HuH-7.5 (cell line): ENCODE results near the gene ECE1.
A peak's percentile ranks its signal among the peaks of the same experiment; 100 is the strongest.
"Not testable (repeated sequence)": the region's sequence is repeated elsewhere in the genome, so short reads cannot be mapped to it uniquely, and the experiment has no call there.

ENCODE experiments used
- DNase-seq: peaks from one replicate; pipeline ENCODE4 v3.0.0; 2011; ENCODE audit warnings: low spot score

ECE1 gene

GRCh38 chr1:21220815-21221214, 69.4 kb downstream of the ECE1 start:
- no peak for DNase-seq

DNA sequence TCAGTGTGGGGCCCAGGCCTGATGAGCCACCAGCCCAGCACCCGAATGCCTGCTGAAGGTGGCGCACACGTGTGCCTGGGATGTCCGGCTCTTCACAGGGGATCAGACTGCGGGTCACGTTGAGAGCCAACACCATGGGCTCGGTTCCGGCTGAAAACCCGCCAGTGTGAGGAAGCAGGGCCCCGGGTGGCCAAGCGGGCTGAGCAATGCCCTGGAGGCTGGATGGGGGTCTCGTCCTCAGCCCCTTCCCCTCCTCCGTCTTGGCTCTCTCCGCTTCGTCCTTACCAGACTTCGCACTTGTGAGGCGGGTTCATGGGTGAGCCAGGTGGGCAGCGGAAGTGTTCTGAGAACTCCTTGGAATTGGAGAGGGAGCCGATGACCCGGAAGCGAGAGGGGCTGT, 70.6 kb downstream of the ECE1 start:
- no peak for DNase-seq

GRCh38 chr1:21217812-21218596, 72.3 kb downstream of the ECE1 start:
- DNase-seq, result peak; percentile 42

- peak; percentile 35 for DNase-seq
Measured at GRCh38 chr1:21216835-21217811, 73.1 kb downstream of the ECE1 start.

- no peak for DNase-seq
Measured at GRCh38 chr1:21212126-21212525, 78.1 kb downstream of the ECE1 start.

DNA sequence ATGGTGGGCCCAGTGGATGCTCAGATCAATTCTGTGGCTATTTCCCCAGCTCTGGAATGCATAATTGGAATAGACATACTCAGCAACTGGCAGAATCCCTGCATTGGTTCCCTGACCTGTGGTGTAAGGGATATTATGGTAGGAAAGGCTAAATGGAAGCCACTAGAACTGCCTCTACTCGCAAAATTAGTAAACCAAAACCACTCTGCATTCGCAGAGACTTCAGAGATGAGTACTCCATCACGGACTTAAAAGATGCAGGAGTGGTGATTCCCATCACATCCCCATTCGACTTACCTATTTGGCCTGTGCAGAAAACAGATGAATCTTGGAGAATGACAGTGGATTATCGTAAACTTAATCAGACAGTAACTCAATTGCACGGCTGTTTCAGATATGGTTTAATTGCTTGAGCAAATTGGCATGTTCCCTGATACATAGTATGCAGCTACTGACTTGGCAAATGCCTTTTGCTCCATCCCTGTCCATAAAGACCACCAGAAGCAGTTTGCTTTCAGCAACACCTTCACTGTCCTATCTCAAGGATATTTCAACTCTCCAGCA, 82.0 kb downstream of the ECE1 start:
- not testable (repeated sequence) for DNase-seq

- DNase-seq, result no peak
Measured at GRCh38 chr1:21206117-21206516, 84.1 kb downstream of the ECE1 start.

DNA sequence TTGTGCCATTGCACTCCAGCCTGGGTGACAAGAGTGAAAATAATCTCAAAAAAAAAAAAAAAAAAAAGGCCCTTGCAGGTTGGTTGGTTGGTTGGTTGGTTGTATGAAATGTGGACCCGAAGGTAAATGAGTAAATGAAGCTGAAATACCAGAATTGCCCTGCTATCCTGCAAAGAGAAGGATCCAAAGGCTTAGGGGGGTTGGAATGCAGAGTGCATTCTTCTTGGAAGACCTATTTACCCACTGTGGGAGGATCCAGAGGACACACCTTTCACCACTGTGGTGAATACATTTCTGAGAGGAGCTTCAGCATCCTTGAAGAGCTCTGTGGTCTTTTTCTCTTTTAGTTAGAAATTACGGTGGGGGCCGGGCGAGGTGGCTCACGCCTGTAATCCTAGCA, 84.8 kb downstream of the ECE1 start:
- no peak for DNase-seq

- no peak for DNase-seq
Measured at GRCh38 chr1:21201650-21202049, 88.6 kb downstream of the ECE1 start.

- DNase-seq, result not testable (repeated sequence)
Measured at GRCh38 chr1:21201238-21201637, 89.0 kb downstream of the ECE1 start.

- no peak for DNase-seq
Measured at GRCh38 chr1:21200767-21201166, 89.5 kb downstream of the ECE1 start.

GRCh38 chr1:21198929-21199328, 91.3 kb downstream of the ECE1 start:
- no peak for DNase-seq

DNA sequence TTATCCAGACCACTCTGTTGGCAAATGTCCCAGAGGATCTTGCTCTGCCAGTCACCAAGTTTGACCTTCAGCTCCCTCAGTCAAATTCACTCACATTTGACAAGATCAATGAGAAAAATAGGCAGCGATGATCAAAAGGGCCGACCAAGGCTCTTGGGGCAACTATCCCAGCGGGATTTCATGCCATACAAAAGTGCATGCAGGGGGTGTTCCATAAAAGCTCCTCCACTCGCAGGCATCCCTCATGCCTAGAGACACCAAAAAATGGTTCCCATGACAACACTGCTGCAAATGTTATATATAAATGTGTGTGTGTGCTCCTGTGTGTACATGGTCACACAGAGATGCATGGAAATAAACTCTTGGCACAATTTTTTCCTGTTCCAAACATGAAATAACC, 97.4 kb downstream of the ECE1 start:
- DNase-seq, result no peak

- no peak for DNase-seq
Measured at GRCh38 chr1:21192284-21192683, 98.0 kb downstream of the ECE1 start.

- DNase-seq, result not testable (repeated sequence)
Measured at GRCh38 chr1:21190771-21191170, 99.5 kb downstream of the ECE1 start.

- no peak for DNase-seq
Measured at GRCh38 chr1:21189906-21190500, 100.3 kb downstream of the ECE1 start.

DNA sequence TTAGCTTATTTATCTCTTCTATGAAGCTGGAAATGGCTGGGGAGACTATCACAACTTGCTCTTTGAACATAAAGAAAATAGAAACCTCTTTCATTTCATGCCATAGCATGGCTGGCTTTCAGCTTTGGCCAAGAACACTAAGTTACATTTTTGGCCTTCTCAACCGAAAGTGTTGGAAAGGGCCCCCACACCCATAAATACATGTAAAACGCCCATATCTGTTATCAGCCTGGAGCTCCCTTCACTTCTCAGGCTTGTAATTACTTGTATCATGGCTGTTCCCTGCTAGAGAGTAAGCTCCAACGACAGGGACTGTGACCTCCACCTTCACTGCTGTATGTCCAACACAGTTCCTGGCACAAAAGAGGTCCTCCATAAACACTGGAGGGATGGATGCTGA, 100.8 kb downstream of the ECE1 start:
- no peak for DNase-seq

GRCh38 chr1:21188235-21188634, 102.0 kb downstream of the ECE1 start:
- no peak for DNase-seq

- no peak for DNase-seq
Measured at GRCh38 chr1:21185221-21185731, 105.0 kb downstream of the ECE1 start.

DNA sequence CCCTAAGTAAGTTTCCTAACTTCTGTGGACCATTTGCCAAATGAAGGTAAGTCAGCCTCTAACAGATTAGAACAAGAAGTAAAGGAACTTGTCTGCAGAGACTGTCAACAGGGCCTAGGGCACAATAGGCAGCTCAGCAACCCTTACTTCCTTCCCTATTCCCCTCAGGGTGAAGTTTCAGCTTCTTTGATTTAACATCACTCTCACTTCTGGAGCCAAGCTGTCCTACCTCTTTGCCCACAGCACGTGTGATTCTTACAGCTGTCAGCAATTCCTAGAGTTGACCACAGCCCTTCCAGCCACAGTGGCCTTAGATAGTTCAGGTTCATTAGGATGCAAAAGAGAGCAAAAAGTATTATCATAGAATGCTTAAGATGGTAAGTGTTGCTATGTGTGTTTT, 106.0 kb downstream of the ECE1 start:
- no peak for DNase-seq

- DNase-seq, result no peak
Measured at GRCh38 chr1:21182181-21182731, 108.0 kb downstream of the ECE1 start.

DNA sequence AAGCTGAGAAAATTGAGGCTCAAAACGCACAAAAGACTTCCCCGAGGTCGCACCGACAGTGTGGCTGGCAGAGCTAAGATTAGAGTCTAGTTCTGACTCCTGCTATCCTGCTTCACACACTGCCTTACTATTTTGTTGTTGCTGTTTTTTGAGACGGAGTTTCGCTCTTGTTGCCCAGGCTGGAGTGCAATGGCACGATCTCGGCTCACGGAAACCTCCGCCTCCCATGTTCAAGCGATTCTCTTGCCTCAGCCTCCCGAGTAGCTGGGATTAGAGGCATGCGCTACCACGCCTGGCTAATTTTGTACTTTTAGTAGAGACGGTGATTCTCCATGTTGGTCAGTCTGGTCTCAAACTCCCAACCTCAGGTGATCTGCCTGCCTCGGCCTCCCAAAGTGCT, 112.0 kb downstream of the ECE1 start:
- not testable (repeated sequence) for DNase-seq
